Lung (tissue), 12 donors: ENCODE results near the gene HERPUD2. TPM values are rescaled to one million over a fixed set of nuclear protein-coding genes. Genes with fewer than 3 reads are reported as not detected.

Experiments
- ATAC-seq: fragments of 200-7000 bp; cut with Tn5 transposase; one replicate; pipeline ENCODE4 v1.9.1; 2020; ENCODE audit warnings: moderate number of reproducible peaks; ENCODE audit not compliant: insufficient read depth, low FRiP score
- DNase-seq, 3 donors: peaks; one replicate each; pipeline ENCODE4 v3.0.0-alpha.2; 2013 to 2017
- H3K27ac ChIP-seq, 2 donors: one replicate each; pipeline ENCODE4 v1.5.1; 2013; ENCODE audit warnings: mild to moderate bottlenecking in 2 of 2, moderate library complexity in 2 of 2, control low read depth in 1 of 2, inconsistent platforms in 1 of 2, low read depth in 1 of 2, low read length in 1 of 2
- H3K27me3 ChIP-seq, 3 donors: one replicate each; pipeline ENCODE4 v1.5.1; 2013; ENCODE audit warnings: low read length in 2 of 3; ENCODE audit not compliant: control insufficient read depth in 3 of 3, insufficient read depth in 3 of 3
- H3K36me3 ChIP-seq, 4 donors: one replicate each; pipeline ENCODE4 v1.5.1; 2013; ENCODE audit warnings: low read length in 4 of 4, mild to moderate bottlenecking in 1 of 4, moderate library complexity in 1 of 4; ENCODE audit not compliant: control insufficient read depth in 4 of 4, insufficient read depth in 4 of 4
- H3K4me1 ChIP-seq, 5 donors: one replicate each; pipeline ENCODE4 v1.5.1; 2013; ENCODE audit warnings: low read length in 5 of 5, mild to moderate bottlenecking in 2 of 5, moderate library complexity in 1 of 5; ENCODE audit not compliant: control insufficient read depth in 5 of 5, insufficient read depth in 5 of 5
- H3K4me3 ChIP-seq: one replicate; pipeline ENCODE4 v1.5.1; 2013; ENCODE audit warnings: mild to moderate bottlenecking, control low read depth, moderate library complexity
- H3K9ac ChIP-seq, 2 donors: one replicate each; pipeline ENCODE4 v1.5.1; 2013; ENCODE audit warnings: low read length in 2 of 2, control low read depth in 1 of 2; ENCODE audit not compliant: insufficient read depth in 1 of 2
- H3K9me3 ChIP-seq, 4 donors: one replicate each; pipeline ENCODE4 v1.5.1; 2013; ENCODE audit warnings: low read length in 3 of 4, mild to moderate bottlenecking in 1 of 4, moderate library complexity in 1 of 4; ENCODE audit not compliant: control insufficient read depth in 4 of 4, insufficient read depth in 3 of 4
- CTCF ChIP-seq: IDR thresholded peaks from 2 replicates; pipeline ENCODE4 v1.5.1; 2012; ENCODE audit warnings: mild to moderate bottlenecking; ENCODE audit errors: control extremely low read depth, extremely low read depth
- WGBS, 2 donors: extraction: QIAGEN DNeasy Blood & Tissue Kit; methylation state at CpG; one replicate each; pipeline ENCODE4 v1.1.7; 2013; 5-methylcytosine and 5-hydroxymethylcytosine counted together
- polyA plus RNA-seq, 2 donors: library from polyadenylated mRNA; stranded (reverse); fragments of 200-250 nt; gene quantifications; one replicate each; pipeline ENCODE4 v1.2.1, GENCODE V29; 2013
- total RNA-seq, 2 donors: library from RNA; depleted of rRNA in 1 of 2; stranded (reverse); fragments of >200 nt in 1 of 2; gene quantifications; one replicate each; pipeline ENCODE4 v1.2.1, GENCODE V29; 2014 to 2021
- donor health status: control.
- donor health status: control.
- donor health status: Bipolar disorder and iron deficiency.
- donor health status: healthy.
- donor health status: DM: yes; HTN: yes; CAD: no.

Gene HERPUD2
- total and polyA plus RNA-seq, 4 donors = 10.4 to 32.2 (median 21.8) TPM

- no peak for DNase-seq
- 89 to 92% methylated on average over 1 of the region's 1 CpG for WGBS, 2 donors
- peaks cover 0 to 8% (median 0%) of the 10 kb centered on the region in 5 donors for H3K4me1 ChIP-seq
- H3K27ac ChIP-seq = no peak overlapping the region
- no peaks in the 10 kb centered on the region for H3K36me3 ChIP-seq
- no peaks in the 10 kb centered on the region for H3K27me3 ChIP-seq
- no peak overlapping the region for H3K4me3 ChIP-seq
- no peaks in the 10 kb centered on the region for H3K9me3 ChIP-seq
- no peak overlapping the region for H3K9ac ChIP-seq
- no peak for TF ChIP-seq CTCF
- ATAC-seq = no peak
Observed at GRCh38 chr7:35704261-35704660, 9.3 kb upstream of the HERPUD2 start.

- Histone ChIP-seq H3K9me3 (no peaks in the 10 kb centered on the region), H3K27ac (no peak overlapping the region), H3K4me1 (peaks cover 0 to 8% (median 1%) of the 10 kb centered on the region in 5 donors), H3K9ac (no peak overlapping the region), H3K36me3 (no peaks in the 10 kb centered on the region), H3K4me3 (no peak overlapping the region), H3K27me3 (no peaks in the 10 kb centered on the region)
- WGBS, 2 donors = 87 to 91% methylated on average over 4 of the region's 4 CpGs
- DNase-seq (no peak), ATAC-seq (no peak)
- no peak for TF ChIP-seq CTCF
Observed at GRCh38 chr7:35702541-35702940, 7.6 kb upstream of the HERPUD2 start.

GRCh38 chr7:35701287-35701900, 6.5 kb upstream of the HERPUD2 start:
- Histone ChIP-seq H3K4me1 (peaks cover 0 to 8% (median 3%) of the 10 kb centered on the region in 5 donors), H3K4me3 (no peak overlapping the region), H3K9me3 (no peaks in the 10 kb centered on the region), H3K27ac (no peak overlapping the region), H3K36me3 (peaks cover 0 to 6% (median 0%) of the 10 kb centered on the region in 4 donors), H3K9ac (no peak overlapping the region), H3K27me3 (no peaks in the 10 kb centered on the region)
- TF ChIP-seq CTCF = no peak
- ATAC-seq (no peak), DNase-seq (no peak)
- WGBS, 2 donors = 100% methylated on average over 1 of the region's 1 CpG

GRCh38 chr7:35700865-35701264, 5.9 kb upstream of the HERPUD2 start:
- H3K36me3 ChIP-seq = peaks cover 0 to 6% (median 0%) of the 10 kb centered on the region in 4 donors
- H3K4me3 ChIP-seq = no peak overlapping the region
- WGBS, 2 donors = 84 to 92% methylated on average over 2 of the region's 2 CpGs
- H3K27me3 ChIP-seq = no peaks in the 10 kb centered on the region
- ATAC-seq = no peak
- no peak overlapping the region for H3K9ac ChIP-seq
- H3K27ac ChIP-seq = no peak overlapping the region
- H3K9me3 ChIP-seq = no peaks in the 10 kb centered on the region
- no peak for TF ChIP-seq CTCF
- peaks cover 0 to 7% (median 3%) of the 10 kb centered on the region in 5 donors for H3K4me1 ChIP-seq
- DNase-seq = no peak
